HEK293 (cell line): Measurements from ENCODE around the gene PINLYP.

Experiments used
- CTCF ChIA-PET: fragments of 350-600 bp; formaldehyde crosslinking; extraction: SDS; loops from one replicate; lab custom pipeline; 2021; ENCODE audit warnings: antibody characterized with exemption; lab: Yijun Ruan, JAX
- POLR2A ChIA-PET: fragments of 300-600 bp; formaldehyde crosslinking; extraction: SDS; loops from one replicate; lab custom pipeline; 2020; ENCODE audit warnings: antibody characterized with exemption, inconsistent platforms; lab: Yijun Ruan, JAX
- H3K27ac ChIP-seq: fragments of 200-500 bp; sonication (Bioruptor generic); 2 replicates; pipeline ENCODE4 v1.5.1; 2014; ENCODE audit warnings: low read depth, low read length, control low read depth, inconsistent platforms; ENCODE audit errors: extremely low read depth
- H3K36me3 ChIP-seq, 2 experiments: fragments of 200-500 bp in 1 of 2; sonication (Bioruptor generic) in 1 of 2; 1 replicate in 1 of 2; 2 replicates in 1 of 2; pipeline ENCODE4 v1.5.1; 2014 to 2017; ENCODE audit warnings: inconsistent platforms in 2 of 2, low read length in 2 of 2; ENCODE audit not compliant: control insufficient read depth in 2 of 2, insufficient read depth in 1 of 2
- H3K4me1 ChIP-seq: fragments of 200-500 bp; sonication (Bioruptor generic); 2 replicates; pipeline ENCODE4 v1.5.1; 2014; ENCODE audit warnings: mild to moderate bottlenecking, low read length, inconsistent platforms; ENCODE audit not compliant: control insufficient read depth, insufficient read depth
- H3K4me3 ChIP-seq: 2 replicates; pipeline ENCODE4 v1.5.1; 2011; ENCODE audit warnings: low read depth, mild to moderate bottlenecking, control low read depth, low read length, moderate library complexity
- H3K9me3 ChIP-seq: fragments of 200-500 bp; sonication (Bioruptor generic); 2 replicates; pipeline ENCODE4 v1.5.1; 2014; ENCODE audit warnings: low read depth, low read length, inconsistent platforms; ENCODE audit not compliant: control insufficient read depth, insufficient read depth
- CTCF ChIP-seq: fragments of 450-650 bp; formaldehyde crosslinking; IDR thresholded peaks from 2 replicates; pipeline ENCODE4 v1.5.1; 2016; ENCODE audit warnings: missing biosample characterization, missing genetic modification characterization
- MZF1 ChIP-seq: fragments of 450-650 bp; formaldehyde crosslinking; IDR thresholded peaks from 2 replicates; pipeline ENCODE4 v1.5.1; 2017; ENCODE audit warnings: missing biosample characterization, missing genetic modification characterization, borderline replicate concordance
- PRDM10 ChIP-seq: fragments of 450-650 bp; formaldehyde crosslinking; IDR thresholded peaks from 2 replicates; pipeline ENCODE4 v1.5.1; 2016; ENCODE audit warnings: missing biosample characterization, missing genetic modification characterization
- ZBTB44 ChIP-seq: fragments of 450-650 bp; IDR thresholded peaks from 2 replicates; pipeline ENCODE4 v1.5.1; 2018; ENCODE audit warnings: missing biosample characterization, mild to moderate bottlenecking, missing genetic modification characterization
- ZEB2 ChIP-seq: fragments of 450-650 bp; formaldehyde crosslinking; IDR thresholded peaks from 2 replicates; pipeline ENCODE4 v1.5.1; 2016; ENCODE audit warnings: missing biosample characterization, missing genetic modification characterization
- ZFP41 ChIP-seq: fragments of 450-650 bp; formaldehyde crosslinking; IDR thresholded peaks from 2 replicates; pipeline ENCODE4 v1.5.1; 2016; ENCODE audit warnings: missing biosample characterization, missing genetic modification characterization, borderline replicate concordance
- ZNF140 ChIP-seq: fragments of 450-650 bp; formaldehyde crosslinking; IDR thresholded peaks from 2 replicates; pipeline ENCODE4 v1.5.1; 2016; ENCODE audit warnings: missing biosample characterization, missing genetic modification characterization
- ZNF311 ChIP-seq: fragments of 450-650 bp; formaldehyde crosslinking; IDR thresholded peaks from 2 replicates; pipeline ENCODE4 v1.5.1; 2017; ENCODE audit warnings: missing biosample characterization, missing genetic modification characterization, borderline replicate concordance
- ZNF513 ChIP-seq: fragments of 450-650 bp; IDR thresholded peaks from 2 replicates; pipeline ENCODE4 v1.5.1; 2018; ENCODE audit warnings: missing biosample characterization, missing genetic modification characterization
- ZNF521 ChIP-seq: fragments of 450-650 bp; formaldehyde crosslinking; IDR thresholded peaks from 2 replicates; pipeline ENCODE4 v1.5.1; 2017; ENCODE audit warnings: missing biosample characterization, mild to moderate bottlenecking, missing genetic modification characterization
- ZNF624 ChIP-seq: fragments of 450-650 bp; formaldehyde crosslinking; IDR thresholded peaks from 2 replicates; pipeline ENCODE4 v1.5.1; 2017; ENCODE audit warnings: missing biosample characterization, missing genetic modification characterization
- ZNF639 ChIP-seq: fragments of 450-650 bp; formaldehyde crosslinking; IDR thresholded peaks from 2 replicates; pipeline ENCODE4 v1.5.1; 2016; ENCODE audit warnings: missing biosample characterization, missing genetic modification characterization
- ZNF792 ChIP-seq: fragments of 450-650 bp; formaldehyde crosslinking; IDR thresholded peaks from 2 replicates; pipeline ENCODE4 v1.5.1; 2016; ENCODE audit warnings: missing biosample characterization, missing genetic modification characterization
- ZNF830 ChIP-seq: fragments of 450-650 bp; IDR thresholded peaks from 2 replicates; pipeline ENCODE4 v1.5.0; 2018; ENCODE audit warnings: missing biosample characterization, missing genetic modification characterization, low read depth, mild to moderate bottlenecking, moderate library complexity
- ZSCAN18 ChIP-seq: fragments of 450-650 bp; formaldehyde crosslinking; IDR thresholded peaks from 2 replicates; pipeline ENCODE4 v1.5.1; 2016; ENCODE audit warnings: missing biosample characterization, missing genetic modification characterization
- ZSCAN23 ChIP-seq: fragments of 450-650 bp; formaldehyde crosslinking; IDR thresholded peaks from 2 replicates; pipeline ENCODE4 v1.5.1; 2016; ENCODE audit warnings: missing biosample characterization, missing genetic modification characterization

PINLYP gene

GRCh38 chr19:43620061-43621001 is 44.7 kb downstream of the PINLYP start (continued):
- no peak for TF ChIP-seq CTCF (tag by site-specific recombination)
- TF ChIP-seq MZF1, result 0 out of 2 replicates have a peak, but pooled peaks have one; percentile 61
- no peak for TF ChIP-seq ZEB2
- no peak for TF ChIP-seq ZSCAN18 (tag by site-specific recombination)
- TF ChIP-seq ZBTB44, result peak; percentile 95; the same call in 1 of the 2 replicates
- no peak for TF ChIP-seq ZNF830 (tag by site-specific recombination)
- no peak for TF ChIP-seq ZNF639 (tag by site-specific recombination)
- no peak for TF ChIP-seq ZNF792 (tag by site-specific recombination)
- no peak for TF ChIP-seq ZFP41 (tag by site-specific recombination)
- TF ChIP-seq ZSCAN23 (tag by site-specific recombination), result 0 out of 2 replicates have a peak, but pooled peaks have one; percentile 37
- TF ChIP-seq ZNF140, result no peak
- no peak for TF ChIP-seq ZNF521 (tag by site-specific recombination)
- 0 out of 2 replicates have a peak, but pooled peaks have one; percentile 26 for TF ChIP-seq ZNF311 (tag by site-specific recombination)
- no peak for TF ChIP-seq ZNF513 (tag by site-specific recombination)

- no peak for TF ChIP-seq ZNF624
- TF ChIP-seq PRDM10 (tag by site-specific recombination), result peak; percentile 91
- TF ChIP-seq ZNF513 (tag by site-specific recombination), result peak; percentile 25; the same call in 1 of the 2 replicates
- POLR2A ChIA-PET, result interaction anchor here (0.6 to 4.5 kb wide), 3 partner anchors 46 to 590 kb away, joined by 4 to 21 read pairs (median 7); partner anchors contain the start of gene ZNF227
These were observed 46.5 kb downstream of the PINLYP start for GRCh38 chr19:43622070-43622469.

More at GRCh38 chr19:43622070-43622469, 46.5 kb downstream of the PINLYP start:
- CTCF ChIA-PET, result interaction anchor here (1.0 to 1.9 kb wide), 2 partner anchors 27 to 52 kb away, joined by 3 to 8 read pairs; no protein-coding TSS in a partner anchor
- H3K9me3 ChIP-seq, result no peaks in the 10 kb centered on the region
- H3K27ac ChIP-seq, result 0 out of 2 replicates have a peak overlapping the region, but pooled peaks have one; percentile 19
- peaks cover 5 to 24% of the 10 kb centered on the region in 2 experiments for H3K36me3 ChIP-seq
- H3K4me1 ChIP-seq, result peaks cover 15% of the 10 kb centered on the region
- H3K4me3 ChIP-seq, result no peak overlapping the region
